GM19438 (cell line): Measurements from ENCODE around the gene SYNJ2.

Experiments used
- ATAC-seq: cut with Tn5 transposase; IDR thresholded peaks from one replicate; pipeline ENCODE4 v1.9.1; 2021; ENCODE audit warnings: low read depth; ENCODE audit not compliant: unreplicated experiment

Gene SYNJ2

GRCh38 chr6:158024566-158025297 lies 43.1 kb downstream of the SYNJ2 start:
- ATAC-seq = no peak

- peak; percentile 82 for ATAC-seq
Measured at GRCh38 chr6:158026054-158026900, 44.6 kb downstream of the SYNJ2 start.

GRCh38 chr6:158026901-158027589 lies 45.4 kb downstream of the SYNJ2 start:
- no peak for ATAC-seq

GRCh38 chr6:158027590-158028285 lies 46.1 kb downstream of the SYNJ2 start:
- ATAC-seq = no peak

GRCh38 chr6:158028421-158028820 lies 46.8 kb downstream of the SYNJ2 start:
- ATAC-seq = no peak

GRCh38 chr6:158028876-158029275 lies 47.2 kb downstream of the SYNJ2 start:
- no peak for ATAC-seq

- no peak for ATAC-seq
Measured at GRCh38 chr6:158029668-158030230, 48.1 kb downstream of the SYNJ2 start.

GRCh38 chr6:158030380-158031300 lies 49.0 kb downstream of the SYNJ2 start:
- no peak for ATAC-seq

GRCh38 chr6:158031381-158032353 lies 50.0 kb downstream of the SYNJ2 start:
- ATAC-seq = no peak

GRCh38 chr6:158032354-158032733 lies 50.7 kb downstream of the SYNJ2 start:
- no peak for ATAC-seq

- no peak for ATAC-seq
Measured at GRCh38 chr6:158033077-158033750, 51.6 kb downstream of the SYNJ2 start.

- ATAC-seq = no peak
Measured at GRCh38 chr6:158033751-158034702, 52.4 kb downstream of the SYNJ2 start.

- no peak for ATAC-seq
Measured at GRCh38 chr6:158036261-158036660, 54.6 kb downstream of the SYNJ2 start.

GRCh38 chr6:158037021-158037420 lies 55.4 kb downstream of the SYNJ2 start:
- ATAC-seq = no peak

GRCh38 chr6:158037771-158038170 lies 56.1 kb downstream of the SYNJ2 start:
- ATAC-seq = no peak
